ENCODE data around the gene LBX1. TPM values are rescaled to one million over a fixed set of nuclear protein-coding genes. Genes with fewer than 3 reads are reported as not detected.

The LBX1 gene
- total RNA-seq, 2 experiments from 2014 or later: not detected

- no peak for DNase-seq
- ChIA-PET POLR2A (interaction anchor here (1.0 kb wide), 1 partner anchor 8 kb away, joined by 3 read pairs; the partner anchor contains the start of gene LBX1), CTCF (interaction anchor here (1.0 to 4.1 kb wide), 4 partner anchors 10 to 110 kb away, joined by 3 to 42 read pairs (median 4); no protein-coding TSS in a partner anchor)
- Mint-ChIP-seq H3K4me3 (no peak overlapping the region), H3K9me3 (no peaks in the 10 kb centered on the region), H3K27me3 (peaks cover 78% of the 10 kb centered on the region), H3K27ac (no peak overlapping the region), H3K4me1 (peaks cover 7% of the 10 kb centered on the region), H3K36me3 (ENCODE audit: low read depth) (peaks cover 4% of the 10 kb centered on the region)
These were observed 8.1 kb upstream of the LBX1 start for GRCh38 chr10:101237081-101237981.

- DNase-seq: no peak
- Mint-ChIP-seq H3K27ac (no peak overlapping the region), H3K4me3 (no peak overlapping the region), H3K4me1 (peaks cover 7% of the 10 kb centered on the region), H3K9me3 (no peaks in the 10 kb centered on the region), H3K36me3 (ENCODE audit: low read depth) (peaks cover 4% of the 10 kb centered on the region), H3K27me3 (peaks cover 86% of the 10 kb centered on the region)
- POLR2A ChIA-PET: no interaction called here
- CTCF ChIA-PET: interaction anchor here (1.4 kb wide), 1 partner anchor 22 kb away, joined by 9 read pairs; no protein-coding TSS in a partner anchor
These were observed 7.3 kb upstream of the LBX1 start for GRCh38 chr10:101236376-101237080.

GRCh38 chr10:101235766-101236165 is 6.5 kb upstream of the LBX1 start:
- Mint-ChIP-seq H3K27me3 (peaks cover 90% of the 10 kb centered on the region), H3K9me3 (no peaks in the 10 kb centered on the region), H3K27ac (no peak overlapping the region), H3K4me3 (no peak overlapping the region), H3K36me3 (ENCODE audit: low read depth) (peaks cover 4% of the 10 kb centered on the region), H3K4me1 (peaks cover 7% of the 10 kb centered on the region)
- ChIA-PET CTCF (interaction anchor here (0.6 to 1.4 kb wide), 2 partner anchors 21 to 28 kb away, joined by 3 to 9 read pairs; no protein-coding TSS in a partner anchor), POLR2A (no interaction called here)
- no peak for DNase-seq

- H3K9me3 Mint-ChIP-seq: no peaks in the 10 kb centered on the region
- no peak overlapping the region for H3K4me3 Mint-ChIP-seq
- peaks cover 85% of the 10 kb centered on the region for H3K27me3 Mint-ChIP-seq
- no peak overlapping the region for H3K27ac Mint-ChIP-seq
- H3K4me1 Mint-ChIP-seq: peaks cover 12% of the 10 kb centered on the region
- POLR2A ChIA-PET: no interaction called here
- H3K36me3 Mint-ChIP-seq (ENCODE audit: low read depth): peaks cover 4% of the 10 kb centered on the region
- CTCF ChIA-PET: interaction anchor here (0.9 kb wide), 1 partner anchor 20 kb away, joined by 4 read pairs; no protein-coding TSS in a partner anchor
- DNase-seq: no peak
These were observed 5.1 kb upstream of the LBX1 start for GRCh38 chr10:101234333-101234732.

GRCh38 chr10:101233863-101234262 is 4.6 kb upstream of the LBX1 start:
- H3K36me3 Mint-ChIP-seq (ENCODE audit: low read depth): peaks cover 4% of the 10 kb centered on the region
- no peak overlapping the region for H3K4me3 Mint-ChIP-seq
- DNase-seq: no peak
- no peaks in the 10 kb centered on the region for H3K9me3 Mint-ChIP-seq
- ChIA-PET CTCF (interaction anchor here (0.9 kb wide), 1 partner anchor 20 kb away, joined by 4 read pairs; no protein-coding TSS in a partner anchor), POLR2A (no interaction called here)
- H3K27ac Mint-ChIP-seq: no peak overlapping the region
- peaks cover 84% of the 10 kb centered on the region for H3K27me3 Mint-ChIP-seq
- peaks cover 15% of the 10 kb centered on the region for H3K4me1 Mint-ChIP-seq

- H3K36me3 Mint-ChIP-seq (ENCODE audit: low read depth): peaks cover 4% of the 10 kb centered on the region
- H3K27ac Mint-ChIP-seq: no peak overlapping the region
- H3K4me3 Mint-ChIP-seq: no peak overlapping the region
- no peak for DNase-seq
- H3K4me1 Mint-ChIP-seq: peaks cover 15% of the 10 kb centered on the region
- POLR2A ChIA-PET: no interaction called here
- CTCF ChIA-PET: interaction anchor here (1.3 kb wide), 1 partner anchor 20 kb away, joined by 5 read pairs; no protein-coding TSS in a partner anchor
- peaks cover 83% of the 10 kb centered on the region for H3K27me3 Mint-ChIP-seq
- no peaks in the 10 kb centered on the region for H3K9me3 Mint-ChIP-seq
These were observed 4.2 kb upstream of the LBX1 start for GRCh38 chr10:101233443-101233842.

GRCh38 chr10:101231912-101232689 is 2.8 kb upstream of the LBX1 start:
- Mint-ChIP-seq H3K27me3 (peaks cover 82% of the 10 kb centered on the region), H3K27ac (no peak overlapping the region), H3K4me3 (no peak overlapping the region), H3K36me3 (ENCODE audit: low read depth) (peaks cover 6% of the 10 kb centered on the region), H3K4me1 (peaks cover 16% of the 10 kb centered on the region), H3K9me3 (no peaks in the 10 kb centered on the region)
- CTCF ChIA-PET: interaction anchor here (1.3 kb wide), 1 partner anchor 18 kb away, joined by 5 read pairs; no protein-coding TSS in a partner anchor
- POLR2A ChIA-PET: no interaction called here
- DNase-seq: no peak

- peaks cover 20% of the 10 kb centered on the region for H3K4me1 Mint-ChIP-seq
- ChIA-PET CTCF (no interaction called here), POLR2A (no interaction called here)
These were observed 1.8 kb upstream of the LBX1 start for GRCh38 chr10:101231092-101231491.

GRCh38 chr10:101230183-101230917 is 1.1 kb upstream of the LBX1 start:
- Mint-ChIP-seq H3K27me3 (peaks cover 79% of the 10 kb centered on the region), H3K9me3 (no peaks in the 10 kb centered on the region), H3K36me3 (ENCODE audit: low read depth) (peaks cover 6% of the 10 kb centered on the region), H3K4me3 (peak overlapping the region; percentile 27), H3K27ac (no peak overlapping the region), H3K4me1 (peaks cover 26% of the 10 kb centered on the region)
- no peak for DNase-seq
- ChIA-PET CTCF (interaction anchor here (1.1 kb wide), 1 partner anchor 8 kb away, joined by 5 read pairs; no protein-coding TSS in a partner anchor), POLR2A (no interaction called here)

More at GRCh38 chr10:101231092-101231491, 1.8 kb upstream of the LBX1 start:
- Mint-ChIP-seq H3K27me3 (peaks cover 79% of the 10 kb centered on the region), H3K4me3 (no peak overlapping the region), H3K36me3 (ENCODE audit: low read depth) (peaks cover 6% of the 10 kb centered on the region), H3K9me3 (no peaks in the 10 kb centered on the region), H3K27ac (no peak overlapping the region)
- DNase-seq: no peak

GRCh38 chr10:101228966-101229265 is 347 bp downstream of the LBX1 start:
- ChIA-PET POLR2A (interaction anchor here (1.0 kb wide), 1 partner anchor 8 kb away, joined by 3 read pairs; no protein-coding TSS in a partner anchor), CTCF (interaction anchor here (0.6 to 4.5 kb wide), 2 partner anchors 15 to 522 kb away, joined by 3 to 17 read pairs; no protein-coding TSS in a partner anchor)
- H3K27ac Mint-ChIP-seq: no peak overlapping the region
- peaks cover 32% of the 10 kb centered on the region for H3K4me1 Mint-ChIP-seq
- no peaks in the 10 kb centered on the region for H3K9me3 Mint-ChIP-seq
- DNase-seq: no peak
- peaks cover 8% of the 10 kb centered on the region for H3K36me3 Mint-ChIP-seq (ENCODE audit: low read depth)
- H3K4me3 Mint-ChIP-seq: no peak overlapping the region
- peaks cover 73% of the 10 kb centered on the region for H3K27me3 Mint-ChIP-seq

- H3K4me3 Mint-ChIP-seq: peak overlapping the region; percentile 6
- peaks cover 8% of the 10 kb centered on the region for H3K36me3 Mint-ChIP-seq (ENCODE audit: low read depth)
- H3K4me1 Mint-ChIP-seq: peaks cover 34% of the 10 kb centered on the region
- POLR2A ChIA-PET: no interaction called here
- DNase-seq: no peak
- peak overlapping the region; percentile 53 for H3K27ac Mint-ChIP-seq
- peaks cover 72% of the 10 kb centered on the region for H3K27me3 Mint-ChIP-seq
- CTCF ChIA-PET: interaction anchor here (2.4 to 4.5 kb wide), 2 partner anchors 10 to 14 kb away, joined by 5 to 17 read pairs; no protein-coding TSS in a partner anchor
- no peaks in the 10 kb centered on the region for H3K9me3 Mint-ChIP-seq
These were observed 904 bp downstream of the LBX1 start for GRCh38 chr10:101228153-101228965.
